HG03442 (cell line): ENCODE data around the gene MRPS34.

Source experiments
- ATAC-seq: cut with Tn5 transposase; IDR thresholded peaks from one replicate; pipeline ENCODE4 v1.9.1; 2021; ENCODE audit warnings: mild to moderate bottlenecking, moderate library complexity; ENCODE audit not compliant: unreplicated experiment

Gene MRPS34

DNA sequence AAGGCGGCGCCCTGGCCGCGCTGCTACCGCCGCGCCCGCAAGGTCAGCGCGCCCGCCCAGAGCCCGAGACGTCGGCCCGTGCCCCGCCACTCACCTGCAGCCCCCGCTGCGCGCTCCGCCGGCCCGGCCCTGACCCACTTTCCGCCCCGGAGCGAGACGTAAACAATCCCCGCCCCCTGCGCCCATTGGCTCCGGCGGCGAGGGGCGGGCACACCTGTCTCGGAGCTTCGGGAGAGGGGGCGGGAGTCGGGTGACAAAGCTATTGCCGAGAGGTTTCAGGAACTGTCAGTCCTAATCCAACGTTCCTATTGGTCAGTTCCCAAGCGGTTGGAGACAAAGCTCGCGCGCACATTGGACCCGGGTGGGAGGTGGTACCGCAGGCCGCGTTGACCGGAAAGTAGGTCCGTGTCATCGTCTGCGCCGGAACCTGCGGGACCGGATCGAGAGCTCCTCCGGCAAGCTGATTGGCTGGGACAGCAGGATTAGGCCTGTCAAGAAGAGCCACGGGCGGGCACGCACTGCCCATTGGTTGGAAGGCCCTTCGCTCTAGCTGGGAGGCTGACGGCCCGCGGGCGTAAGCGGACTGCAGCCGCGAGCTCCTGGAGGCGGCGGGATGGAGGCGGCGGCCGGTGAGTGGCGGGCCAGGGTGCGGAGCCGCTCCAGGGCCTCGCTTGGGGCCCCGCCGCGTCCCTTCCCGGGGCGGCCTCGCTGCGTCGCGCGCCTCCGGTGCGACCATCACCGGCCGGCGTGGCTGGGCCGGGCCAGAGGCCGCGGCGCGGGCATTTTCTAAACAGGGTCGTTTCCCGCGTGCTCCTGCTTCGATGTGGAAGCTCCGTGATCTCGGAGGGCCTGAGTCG lies 9.7 kb upstream of the MRPS34 start, which contains the start of the genes NUBP2 and SPSB3:
Gene NUBP2 (plus strand): TSS at position 553 of the 857 bp plus-strand sequence. CDS start 61 bp downstream, at position 614.
Gene SPSB3 (minus strand): TSS at position 164 of the 857 bp plus-strand sequence. CDS start 1,088 bp downstream, outside the sequence.
- peak; percentile 82 for ATAC-seq

DNA sequence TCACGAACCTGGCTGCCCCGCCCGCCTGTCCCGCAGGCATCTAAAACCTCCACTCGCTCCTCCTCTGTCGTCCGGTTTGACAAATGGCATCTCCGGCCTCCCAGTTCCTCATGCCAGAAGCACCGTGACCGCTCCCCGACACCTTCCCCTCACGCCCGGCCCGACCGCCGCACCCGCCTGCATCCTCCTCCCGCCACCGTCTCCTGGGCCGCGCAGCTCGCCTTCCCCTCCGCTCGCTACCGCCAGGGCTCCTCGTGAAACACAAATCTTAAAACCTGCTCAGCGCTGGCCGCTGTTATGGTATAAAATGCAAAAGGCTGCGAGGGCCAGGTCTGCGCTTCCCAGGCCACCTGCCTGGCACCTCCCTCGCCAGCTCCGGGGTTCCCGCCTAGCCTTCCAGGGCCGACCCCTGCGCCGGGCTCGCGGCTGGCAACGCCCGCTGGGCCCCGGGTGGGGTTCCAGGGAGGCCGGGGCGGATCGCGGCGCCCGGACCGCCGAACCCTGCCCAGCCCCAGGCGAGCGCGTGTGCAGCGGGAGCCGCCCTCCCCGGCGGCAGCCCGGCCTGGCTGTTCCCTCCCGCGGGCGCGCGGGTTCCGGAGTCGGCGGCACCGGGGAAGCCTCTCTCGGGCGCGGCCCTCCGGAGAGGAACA lies 8.9 kb upstream of the MRPS34 start:
- ATAC-seq = peak; percentile 9

DNA sequence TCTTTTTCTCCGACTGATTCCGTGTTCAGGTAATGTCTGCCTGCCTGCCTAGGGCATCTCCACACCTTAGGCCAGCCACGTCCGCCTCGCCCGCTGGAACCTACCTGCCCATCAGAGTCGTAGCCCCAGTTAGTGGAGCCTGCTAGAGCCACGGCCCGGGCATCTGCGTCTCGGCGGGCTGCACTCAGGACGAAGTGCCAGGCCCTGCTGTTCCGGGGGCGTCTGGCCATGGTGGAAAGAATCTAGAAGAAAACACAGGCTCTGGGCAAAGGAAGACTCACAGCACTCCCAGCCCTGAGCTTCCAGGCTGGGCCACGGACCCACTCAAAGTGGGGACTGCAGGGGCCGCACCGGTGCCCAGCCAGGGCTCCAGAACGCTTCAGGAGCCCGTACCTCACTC lies 8.3 kb upstream of the MRPS34 start:
- ATAC-seq = no peak

DNA sequence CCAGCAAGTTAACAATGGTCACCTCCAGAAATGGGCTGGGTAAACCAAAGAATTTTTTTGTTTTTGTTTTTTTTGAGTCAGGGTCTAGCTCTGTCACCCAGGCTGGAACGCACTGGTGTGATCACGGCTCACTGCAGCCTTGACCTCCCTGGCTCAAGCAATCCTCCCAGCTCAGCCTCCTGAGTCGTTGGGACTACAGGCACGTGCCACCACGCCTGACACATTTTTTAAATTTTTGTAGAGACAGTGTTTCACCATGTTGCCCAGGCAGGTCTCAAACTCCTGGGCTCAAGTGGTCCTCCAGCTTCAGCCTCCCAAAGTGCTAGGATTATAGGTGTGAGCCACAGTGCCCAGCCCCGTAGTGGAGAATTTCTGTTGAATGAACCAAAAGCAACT lies 7.7 kb upstream of the MRPS34 start:
- ATAC-seq = no peak

DNA sequence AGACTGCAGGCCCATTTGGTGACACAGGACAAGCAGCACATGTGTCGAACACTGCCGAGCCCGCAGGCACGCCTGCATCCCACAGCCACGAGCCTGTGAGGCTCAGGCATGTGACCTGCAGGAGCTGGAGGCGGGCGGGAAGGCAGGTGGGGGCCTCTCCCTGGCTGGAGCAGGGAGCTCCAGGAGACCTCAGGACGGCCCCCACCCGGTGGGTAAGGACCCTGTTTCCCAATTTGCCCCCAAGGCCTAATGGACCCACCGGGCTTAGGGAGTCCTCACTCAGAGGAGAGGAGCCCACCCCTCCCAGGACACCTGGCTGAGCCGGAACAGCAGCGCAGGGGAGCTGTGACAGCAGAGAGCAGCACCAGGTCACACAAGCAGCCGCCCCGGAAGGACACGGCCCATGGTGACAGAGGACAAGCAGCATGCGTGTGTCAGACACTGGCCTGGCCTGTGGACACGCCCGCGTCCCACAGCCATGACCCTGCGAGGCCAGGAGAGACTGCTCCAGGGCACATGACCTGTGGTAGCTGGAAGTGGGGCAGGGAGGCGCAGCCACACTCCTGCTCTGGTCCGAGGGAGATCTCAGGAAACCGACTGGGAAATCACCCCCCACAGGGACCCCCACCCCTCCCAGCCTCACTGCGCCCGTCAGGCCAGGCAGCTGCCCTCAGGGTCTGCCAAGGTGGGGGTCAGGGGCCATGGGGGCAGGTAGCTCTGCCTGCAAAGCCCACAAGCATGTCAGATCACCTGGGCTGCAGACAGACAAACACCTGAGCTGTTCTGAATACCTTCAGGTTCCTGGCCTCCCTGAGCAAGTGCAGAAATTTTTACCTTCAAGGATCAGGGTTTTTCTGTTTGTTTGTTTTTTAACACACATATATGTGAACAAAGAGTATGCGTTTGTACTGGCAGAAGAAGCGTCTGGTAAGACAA lies 7.1 kb upstream of the MRPS34 start:
- ATAC-seq = no peak

DNA sequence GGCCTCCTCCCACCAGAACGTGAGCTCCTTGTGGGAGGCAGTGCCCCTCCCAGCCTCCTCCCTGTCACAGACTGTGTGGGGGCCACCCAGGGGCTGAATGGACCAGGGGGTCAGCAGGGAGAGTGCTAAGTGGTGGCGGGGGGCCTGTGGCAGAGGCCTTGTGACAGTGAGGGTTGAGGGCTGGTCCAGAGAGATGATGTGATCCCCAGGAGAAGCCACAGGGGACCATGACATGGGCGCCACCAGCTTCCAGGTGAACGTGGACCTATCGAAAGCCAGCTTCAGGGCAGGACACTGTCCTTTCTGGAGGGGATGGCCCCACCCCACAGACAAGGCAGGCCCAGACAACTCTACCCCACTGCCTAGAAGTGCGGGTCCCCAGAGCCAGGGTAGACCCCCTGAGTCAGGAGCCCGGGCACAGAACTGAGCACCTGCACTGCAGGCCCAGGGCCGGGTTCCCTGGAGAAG lies 6.3 kb upstream of the MRPS34 start:
- ATAC-seq = no peak

DNA sequence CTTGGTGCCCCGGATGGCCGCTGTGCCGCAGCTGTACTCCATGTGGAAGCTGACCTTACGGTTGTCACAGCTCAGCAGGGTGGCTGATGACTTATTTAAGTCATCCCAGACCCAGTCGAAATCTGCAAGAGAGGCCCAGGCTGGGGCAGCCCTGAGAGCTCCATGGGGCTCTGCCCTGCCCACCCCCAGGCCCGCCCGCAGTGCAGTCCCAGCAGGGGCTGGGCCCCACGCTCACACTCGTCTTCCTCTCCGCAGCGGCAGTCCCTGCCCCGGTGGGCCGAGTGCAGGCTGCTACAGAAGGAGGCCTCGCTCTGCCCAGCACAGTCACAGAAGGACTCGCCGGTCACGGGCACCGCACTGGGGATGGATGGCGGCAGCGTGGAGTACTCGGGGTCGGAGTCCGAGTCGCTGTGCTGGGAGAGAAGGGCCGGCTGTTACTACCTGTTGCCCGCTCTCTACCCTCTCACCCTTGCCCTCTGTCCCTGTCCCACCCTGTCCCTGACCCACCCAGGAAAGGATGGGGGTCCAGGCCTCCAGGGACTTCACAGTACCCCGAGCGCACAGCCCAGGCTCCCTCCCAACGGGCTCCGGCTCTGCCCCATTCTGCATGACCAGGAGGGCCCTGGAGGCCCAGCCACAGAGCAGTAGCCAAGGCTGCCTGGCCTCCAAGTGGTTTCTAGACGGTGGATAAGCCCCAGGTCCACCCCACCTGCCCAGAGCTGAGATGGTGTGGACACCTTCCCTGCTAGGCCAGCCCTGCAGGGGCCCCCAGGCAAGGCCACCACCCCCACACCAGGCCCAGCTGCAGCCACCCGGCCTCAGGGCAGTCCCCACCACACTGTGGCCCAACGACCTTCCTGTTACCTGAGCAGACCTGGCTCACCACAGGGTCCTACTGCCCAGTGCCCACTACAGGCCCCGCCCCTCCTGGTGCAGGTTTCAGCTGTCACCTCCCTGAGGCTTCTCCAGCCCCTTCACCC lies 5.6 kb upstream of the MRPS34 start:
- ATAC-seq = no peak

DNA sequence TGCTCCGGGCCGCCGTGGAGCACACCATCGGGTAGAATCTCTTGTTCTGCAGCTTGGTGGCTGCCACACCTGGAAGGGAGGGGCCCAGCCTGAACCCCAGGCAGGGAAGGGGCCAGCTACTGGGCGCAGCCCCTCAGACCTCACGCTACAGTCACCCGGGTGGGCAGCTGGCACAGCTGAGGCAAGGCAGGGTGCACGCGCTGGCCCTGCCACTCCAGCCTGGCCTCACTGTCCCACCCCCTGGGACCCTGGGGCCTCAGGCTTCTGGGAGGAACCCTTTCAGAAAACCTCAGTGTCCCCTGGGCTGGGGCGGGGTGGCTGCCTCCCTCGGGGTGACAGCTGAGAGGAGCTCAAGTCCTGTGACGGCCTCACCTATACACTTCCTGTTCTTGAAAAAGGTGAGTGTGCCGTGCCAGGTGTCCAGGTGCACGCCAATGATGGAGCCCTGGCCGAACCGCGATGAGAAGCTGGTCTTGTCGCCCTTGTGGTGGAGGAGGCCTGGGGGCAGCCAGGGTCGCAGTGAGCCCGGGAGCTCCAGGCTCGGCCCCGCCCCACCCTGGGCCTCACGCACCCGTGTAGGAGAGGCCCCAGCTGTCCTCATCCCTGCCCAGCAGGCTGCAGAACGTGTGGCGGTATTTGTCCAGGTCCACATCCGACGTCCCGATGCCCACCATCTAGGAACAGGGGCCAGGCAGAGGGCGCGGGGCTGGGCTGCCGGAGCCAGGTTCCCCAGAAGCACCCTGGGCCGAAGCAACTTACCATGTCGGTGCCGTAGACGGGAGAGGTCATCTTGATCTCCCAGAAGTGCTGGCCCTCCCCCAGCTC lies 4.7 kb upstream of the MRPS34 start:
- no peak for ATAC-seq

DNA sequence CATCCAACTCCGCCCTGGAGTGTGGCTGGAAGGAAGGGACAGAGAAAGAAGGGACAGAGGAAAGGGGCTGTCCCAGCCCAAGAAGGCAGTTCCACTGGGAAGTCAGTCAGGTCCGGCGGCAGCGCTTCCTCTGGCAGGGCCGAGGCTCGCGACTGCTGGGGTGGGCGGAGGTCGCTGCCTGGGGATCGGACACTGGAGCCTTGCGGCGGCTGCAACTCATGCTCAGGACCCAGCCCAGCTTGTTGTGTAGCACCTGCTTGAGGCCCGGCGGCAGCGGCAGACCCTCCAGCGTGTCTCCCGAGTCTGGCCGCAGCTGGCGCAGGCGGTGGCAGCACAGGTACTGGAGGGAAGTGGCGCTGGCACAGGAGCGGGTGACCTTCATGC lies 4.0 kb upstream of the MRPS34 start:
- no peak for ATAC-seq

DNA sequence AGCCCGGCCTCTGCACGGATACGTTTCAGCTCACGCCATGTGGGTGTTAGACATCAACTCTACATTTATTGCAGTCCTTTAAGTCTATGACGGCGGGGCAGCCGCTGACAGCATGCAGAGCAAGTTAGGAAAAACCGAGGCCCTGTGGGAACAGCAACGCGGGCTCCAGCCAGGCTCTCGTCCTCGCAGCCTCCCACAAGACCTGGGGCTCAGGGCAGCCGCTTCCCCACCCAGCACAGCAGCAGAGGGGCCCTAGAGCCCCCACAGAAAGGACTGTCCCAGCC lies 3.7 kb upstream of the MRPS34 start:
- ATAC-seq = no peak

DNA sequence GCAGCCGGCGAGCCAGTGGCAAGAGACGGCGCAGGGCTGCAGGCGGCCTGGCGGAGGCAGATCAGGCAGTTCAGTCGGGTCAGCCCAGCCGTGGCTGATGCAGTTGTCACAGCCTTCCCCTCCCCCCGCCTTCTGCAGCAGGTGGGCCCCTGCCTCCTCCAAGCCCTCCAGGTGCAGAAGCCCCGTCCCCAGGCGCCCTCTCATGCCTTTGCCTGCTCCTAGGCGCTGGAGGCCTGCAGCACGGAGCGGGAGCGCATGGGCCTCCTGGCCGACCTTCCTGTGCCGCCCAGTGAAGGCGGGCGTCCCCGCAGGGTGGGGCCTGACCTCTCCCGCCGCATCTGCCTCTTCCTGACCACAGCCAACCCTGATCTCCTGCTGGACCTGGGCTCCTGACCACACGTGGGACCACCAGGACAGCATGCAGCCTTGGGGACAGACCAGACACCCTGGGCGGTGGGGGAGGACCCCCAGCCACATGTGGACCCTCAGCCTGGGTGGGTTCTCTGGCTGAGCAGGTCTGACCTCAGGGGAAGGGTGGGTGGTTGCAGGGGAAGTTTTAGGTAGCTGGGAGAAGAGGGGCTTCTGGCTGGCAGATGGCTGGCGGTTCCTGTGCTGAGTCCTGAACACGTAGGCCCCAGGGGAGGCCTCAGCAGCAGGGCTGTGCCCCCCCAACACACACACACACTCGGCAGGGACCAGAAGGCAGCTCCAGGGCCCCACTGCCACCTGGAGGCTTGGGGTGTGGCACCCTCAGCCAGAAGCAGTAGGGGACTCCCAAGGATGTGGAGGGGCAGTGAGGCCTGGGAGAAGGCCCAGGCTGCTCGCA lies 3.1 kb upstream of the MRPS34 start:
- no peak for ATAC-seq

DNA sequence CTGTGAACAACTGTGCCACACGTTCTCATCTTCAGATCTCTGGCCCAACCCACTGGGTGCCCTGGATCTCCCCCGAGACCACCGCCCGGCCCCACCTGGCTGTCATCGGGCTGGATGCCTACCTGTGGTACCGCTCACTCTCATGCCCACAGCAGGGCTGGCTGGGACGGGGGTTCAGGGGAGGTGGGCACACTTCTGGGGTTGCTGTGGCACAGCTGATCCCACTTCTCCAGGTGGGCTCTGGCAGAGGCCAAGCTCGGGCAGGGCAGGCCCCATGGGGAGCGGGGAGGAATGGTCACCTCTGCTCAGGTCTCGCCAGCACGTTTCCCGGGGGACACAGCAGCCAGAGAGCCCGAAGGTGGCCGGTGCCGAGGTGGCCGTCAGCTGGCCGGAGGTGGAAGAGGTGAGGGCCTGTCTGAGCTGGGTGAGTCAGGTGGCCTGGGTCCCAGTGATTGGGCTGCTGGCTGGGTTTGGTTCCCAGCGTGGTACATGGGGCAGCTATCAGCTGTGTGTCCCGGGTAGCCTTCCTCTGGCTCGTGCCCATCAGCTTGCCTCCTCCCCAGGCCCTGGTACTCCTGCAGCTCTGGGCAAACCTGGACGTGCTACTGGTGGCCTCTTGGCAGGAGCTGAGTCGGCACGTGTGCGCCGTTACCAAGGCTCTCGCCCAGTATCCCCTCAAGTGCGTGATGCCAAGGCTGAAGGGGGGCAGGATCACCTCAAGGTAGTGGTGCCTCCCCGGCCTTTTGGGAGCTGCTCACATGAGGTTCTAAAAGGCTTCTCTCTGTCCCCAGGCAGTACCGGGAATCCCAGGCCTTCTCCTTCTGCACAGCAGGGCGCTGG lies 2.3 kb upstream of the MRPS34 start:
- ATAC-seq = no peak

DNA sequence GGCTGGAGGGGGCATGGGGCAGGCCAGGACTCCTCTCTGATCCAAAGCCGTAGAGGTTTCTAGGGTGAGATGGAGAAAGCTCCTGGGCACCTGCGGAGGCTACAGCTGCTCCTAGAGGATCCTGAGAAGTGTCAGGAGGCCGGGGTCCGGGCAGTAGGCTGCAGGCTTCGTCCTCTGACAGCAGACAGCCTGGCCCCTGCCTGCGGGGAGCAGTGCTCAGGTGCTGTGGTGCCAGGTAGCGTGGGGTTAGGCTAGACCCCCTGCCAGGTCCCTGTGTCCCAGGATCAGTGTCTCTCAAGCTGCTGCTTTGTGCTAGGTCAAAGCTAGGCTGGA lies 1.5 kb upstream of the MRPS34 start:
- ATAC-seq = no peak

DNA sequence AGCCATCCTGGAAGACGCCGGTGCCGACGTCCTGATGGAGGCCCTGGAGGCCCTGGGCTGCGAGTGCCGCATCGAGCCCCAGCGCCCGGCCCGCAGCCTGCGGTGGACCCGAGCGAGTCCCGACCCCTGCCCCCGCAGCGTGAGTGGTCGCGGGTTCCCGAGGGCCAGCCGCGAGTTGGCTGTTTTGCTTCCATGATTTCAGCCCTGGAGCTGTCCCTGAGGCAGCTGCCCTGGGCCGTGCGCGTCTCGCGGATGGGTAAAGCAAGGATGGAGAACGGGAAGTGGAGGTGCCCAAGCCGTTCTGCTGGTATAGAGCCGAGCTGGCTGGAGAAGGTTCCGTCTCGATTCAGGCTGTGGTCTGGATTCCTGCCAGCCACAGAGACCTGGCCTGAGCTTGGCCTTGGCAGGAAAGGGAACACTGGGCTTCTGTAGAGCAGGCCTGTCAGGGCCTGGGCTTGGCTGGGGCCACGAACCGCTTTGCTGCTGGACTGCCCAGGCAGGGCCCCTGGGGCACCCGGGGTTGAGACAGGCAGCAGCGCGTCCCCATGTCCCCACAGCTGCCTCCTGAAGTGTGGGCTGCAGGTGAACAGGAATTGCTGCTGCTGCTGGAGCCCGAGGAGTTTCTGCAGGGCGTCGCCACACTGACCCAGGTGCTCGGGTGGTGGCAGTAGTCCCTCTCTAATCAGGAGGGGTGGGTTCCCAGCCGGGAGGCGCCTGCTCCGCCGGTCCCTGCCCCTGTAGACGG lies 941 bp upstream of the MRPS34 start:
- peak; percentile 8 for ATAC-seq

DNA sequence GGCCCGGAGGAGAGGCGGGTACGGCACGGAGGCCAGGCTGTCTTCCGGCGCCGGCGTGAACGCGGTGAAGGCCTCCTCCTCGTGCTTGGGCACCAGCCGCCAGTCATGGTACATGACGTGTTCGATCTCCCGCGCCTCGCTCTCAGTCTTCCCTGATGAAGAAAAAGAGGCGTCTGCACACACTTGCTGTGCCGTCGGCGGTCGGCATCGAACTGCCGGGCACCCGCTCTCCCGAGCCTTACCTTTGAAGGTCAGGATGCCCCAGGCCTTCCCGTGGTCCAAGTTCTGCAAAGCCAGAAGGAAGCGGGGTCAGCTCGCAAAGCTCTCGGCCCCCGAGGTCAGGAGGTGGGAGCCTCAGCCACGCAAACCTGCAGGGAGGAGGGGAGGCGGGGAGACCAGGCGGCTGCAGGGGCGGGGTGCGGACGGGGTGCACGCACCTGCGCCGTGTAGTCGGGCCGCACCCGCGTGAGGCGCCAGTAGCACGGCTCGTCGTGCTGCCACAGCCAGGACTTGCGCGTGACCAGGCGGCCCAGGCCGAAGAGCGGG lies 499 bp downstream of the MRPS34 start, which contains the start of gene EME2:
Gene EME2 (plus strand): TSS at position 449 of the 546 bp plus-strand sequence. CDS start 418 bp downstream, outside the sequence.
- ATAC-seq = peak; percentile 4

DNA sequence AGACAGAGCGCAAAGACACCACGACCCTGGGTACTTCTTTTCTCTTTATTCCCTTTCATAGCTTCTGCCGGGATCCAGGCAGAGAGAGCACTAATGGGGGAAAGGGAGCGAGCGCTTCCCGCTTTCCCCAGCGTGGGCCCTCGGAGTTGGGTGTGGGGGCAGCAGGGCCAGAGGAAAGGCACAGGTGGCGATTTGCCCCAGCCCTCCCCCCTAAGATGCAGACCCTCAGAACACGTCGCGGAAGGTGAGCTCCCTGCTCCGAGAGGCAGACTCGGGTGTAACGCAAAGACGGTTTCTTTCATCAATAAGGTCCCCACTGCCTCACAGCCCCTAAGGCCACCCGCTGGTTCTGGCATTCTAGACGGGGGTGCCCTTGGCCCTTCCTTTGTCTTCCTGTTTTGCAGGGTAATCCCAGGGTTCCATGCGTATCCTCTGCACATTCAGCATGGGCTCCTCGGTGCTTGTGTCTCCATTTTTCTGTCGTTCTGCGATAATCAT lies 1.0 kb downstream of the MRPS34 start:
- ATAC-seq = no peak
